ENCODE results near the gene ZKSCAN5. TPM values are rescaled to one million over a fixed set of nuclear protein-coding genes. Genes with fewer than 3 reads are reported as not detected.
A peak's percentile ranks its signal among the peaks of the same experiment; 100 is the strongest.

Gene ZKSCAN5
- 15.5 and 16.0 TPM in 2 replicates for total RNA-seq (2014; rRNA removed; shearing (Covaris generic))
- 8.5 and 9.8 TPM in 2 replicates for polyA plus RNA-seq (2015; cell fraction: cytosol; rRNA removed)
- 10.0 and 11.4 TPM in 2 replicates for polyA plus RNA-seq (2015; cell fraction: nucleus; rRNA removed)

DNA sequence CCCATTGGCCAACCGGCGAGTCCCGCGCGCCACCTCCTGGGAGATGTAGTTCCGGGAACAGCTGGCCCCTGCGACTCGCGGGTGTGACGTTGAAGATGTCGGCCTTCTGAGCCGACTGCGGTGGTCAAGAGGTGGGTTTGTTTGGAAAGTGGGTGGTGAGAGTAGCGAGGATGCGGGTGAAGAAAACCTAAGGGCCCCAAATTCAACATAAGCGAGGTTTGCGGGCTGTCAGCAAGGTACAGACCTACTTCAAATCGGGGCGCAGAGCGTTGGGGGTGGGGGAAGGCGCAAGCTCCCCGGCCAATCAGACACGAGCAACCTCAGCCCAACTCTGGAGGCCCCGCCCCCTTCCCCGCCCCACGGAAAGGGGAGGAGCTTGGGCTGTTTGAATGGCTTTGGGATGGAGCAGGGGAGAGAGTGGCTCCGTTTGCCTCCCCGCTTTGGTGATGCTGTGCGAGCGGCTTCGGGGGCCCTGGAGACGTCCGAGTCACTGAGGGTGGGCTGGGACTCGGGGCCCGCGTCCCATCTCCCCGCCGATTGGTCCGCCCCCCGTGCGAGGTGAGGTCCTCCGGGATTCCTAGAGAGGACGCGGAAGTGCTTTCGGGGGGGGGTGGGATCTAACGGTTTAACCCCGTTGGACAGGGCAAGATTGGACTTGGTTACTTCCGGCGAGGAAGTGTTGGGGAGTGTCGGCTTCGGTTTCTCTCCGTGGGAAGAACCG is at the start of gene ZKSCAN5:
Gene ZKSCAN5 (plus strand): TSS at position 60 of the 721 bp plus-strand sequence. CDS start 1,383 bp downstream, outside the sequence.
- DNase-seq (ENCODE audit: low read depth), result peak; percentile 96

DNA sequence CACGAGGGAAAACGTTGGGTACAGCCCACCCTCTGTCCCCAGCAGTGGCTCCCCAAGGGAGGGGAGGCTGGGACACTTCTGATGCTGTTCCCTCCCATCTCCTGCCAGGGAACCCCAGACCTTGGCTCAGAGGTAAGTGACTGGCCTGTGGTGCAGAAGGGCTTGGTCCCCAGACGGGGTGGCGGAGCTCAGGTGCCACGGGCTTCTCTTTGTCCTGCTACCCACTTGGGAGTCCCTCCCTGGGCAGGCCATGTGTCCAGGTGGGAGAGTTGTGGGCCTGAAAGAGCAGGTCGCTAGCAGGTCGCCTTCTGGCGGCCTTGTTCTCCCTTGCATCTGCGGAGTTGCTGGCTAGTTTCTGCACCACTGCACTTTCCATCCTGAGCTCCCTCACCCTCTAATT is 48.6 kb upstream of the ZKSCAN5 start:
- no peak for DNase-seq (ENCODE audit: low read depth)

DNA sequence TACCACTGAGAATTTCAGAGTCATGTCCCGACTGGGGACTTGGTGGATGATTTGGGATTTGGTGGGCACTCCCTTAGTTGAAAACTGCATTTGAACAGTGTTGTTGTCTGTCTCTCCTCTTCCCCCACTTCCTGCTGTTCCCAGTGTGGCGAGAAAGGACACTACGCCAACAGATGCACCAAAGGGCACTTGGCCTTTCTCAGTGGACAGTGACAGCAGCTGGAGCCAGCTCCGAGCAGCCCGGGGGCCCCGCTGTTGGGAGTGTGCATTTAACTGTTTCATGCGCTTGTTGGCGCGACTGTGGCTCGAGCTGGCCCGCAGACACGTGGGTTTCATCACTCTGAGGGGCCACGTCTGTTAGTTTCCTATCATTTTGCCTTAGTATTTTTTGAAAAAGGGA is 48.2 kb upstream of the ZKSCAN5 start:
- no peak for DNase-seq (ENCODE audit: low read depth)

DNA sequence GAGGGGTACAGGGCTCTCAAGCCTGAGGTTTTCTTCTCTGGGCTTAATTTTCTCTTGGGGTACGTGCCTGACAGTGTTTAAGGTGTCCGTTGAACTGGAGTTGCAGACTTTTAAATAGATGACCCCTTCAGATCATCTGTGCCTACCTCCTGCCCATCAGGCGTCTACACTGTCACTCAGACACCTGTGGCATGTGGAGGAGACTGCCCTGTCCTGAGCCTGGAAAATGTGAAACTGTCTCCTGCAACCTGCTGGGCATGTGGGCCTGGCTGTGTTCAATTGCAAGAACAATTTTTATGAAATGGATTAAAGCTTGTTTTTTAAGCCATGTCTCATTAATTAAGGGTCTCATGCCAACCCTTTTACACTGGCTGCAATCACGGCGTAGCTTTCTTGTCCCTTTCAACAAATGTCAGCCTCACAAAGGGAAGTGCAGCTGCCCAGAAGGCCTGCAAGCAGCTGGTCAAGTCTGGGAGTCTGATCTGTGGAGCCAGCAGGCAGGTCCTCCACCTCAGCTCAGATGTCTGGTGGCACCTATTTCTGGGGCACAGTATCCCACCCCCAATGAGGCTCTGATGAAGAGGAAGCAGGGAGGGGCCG is 47.3 kb upstream of the ZKSCAN5 start:
- no peak for DNase-seq (ENCODE audit: low read depth)

DNA sequence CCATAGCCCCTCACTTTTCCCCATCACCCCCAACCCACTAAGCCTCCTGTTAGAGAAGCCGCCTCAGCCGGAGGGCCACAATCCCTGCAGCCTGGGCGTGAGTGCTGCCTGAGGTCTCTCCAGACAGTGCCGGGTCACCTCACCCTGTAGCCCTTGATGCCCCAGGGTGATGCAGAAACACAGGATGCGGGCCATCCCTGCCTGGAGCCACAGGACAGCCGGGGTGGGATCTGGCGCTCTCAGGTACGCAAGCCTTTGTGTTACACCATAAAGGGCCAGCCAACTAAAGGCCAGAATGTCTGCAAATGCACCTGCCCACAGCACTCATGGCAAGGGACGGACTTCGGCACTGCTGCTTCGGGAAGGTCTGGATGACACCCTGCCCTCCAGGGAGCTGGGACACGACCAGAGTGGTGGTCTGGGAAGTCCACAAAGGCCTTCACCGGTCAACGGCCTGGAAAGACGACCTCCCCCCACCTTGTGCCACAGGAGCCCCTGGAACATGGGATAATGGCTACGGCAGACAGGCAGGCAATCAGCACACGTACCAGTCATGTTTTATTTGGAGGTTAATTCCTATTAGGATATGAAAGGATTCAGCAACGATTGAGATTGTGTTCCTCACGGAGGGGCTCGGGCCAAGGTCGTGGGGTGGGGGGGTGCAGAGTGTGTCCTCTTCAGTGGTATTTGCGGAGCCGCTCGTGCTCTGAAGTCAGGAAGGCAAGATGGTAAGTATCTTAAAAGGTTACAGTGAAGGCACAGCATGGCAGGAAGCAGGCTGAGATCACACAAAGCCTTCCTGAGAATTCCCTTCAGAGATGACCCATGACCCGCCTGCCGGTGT is 46.6 kb upstream of the ZKSCAN5 start:
- DNase-seq (ENCODE audit: low read depth), result no peak

DNA sequence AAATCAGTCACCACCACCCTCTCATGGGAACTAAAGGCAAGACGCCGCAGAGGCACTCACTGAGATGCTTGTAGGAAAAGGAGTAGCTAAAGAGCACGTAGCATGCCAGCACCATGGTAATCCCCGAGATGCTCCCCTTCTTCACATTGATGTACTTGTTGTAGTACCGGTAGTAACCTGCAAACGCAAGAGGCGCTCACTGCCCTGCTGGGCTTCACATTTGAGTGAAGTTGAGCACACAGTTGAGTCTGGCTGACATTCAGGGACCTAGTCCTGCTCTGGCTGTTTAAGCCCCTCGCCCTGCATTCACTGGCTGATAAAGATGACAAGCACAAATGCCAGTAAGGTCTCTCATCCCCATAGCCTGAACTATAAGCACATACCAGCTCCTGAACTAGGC is 45.4 kb upstream of the ZKSCAN5 start:
- no peak for DNase-seq (ENCODE audit: low read depth)

DNA sequence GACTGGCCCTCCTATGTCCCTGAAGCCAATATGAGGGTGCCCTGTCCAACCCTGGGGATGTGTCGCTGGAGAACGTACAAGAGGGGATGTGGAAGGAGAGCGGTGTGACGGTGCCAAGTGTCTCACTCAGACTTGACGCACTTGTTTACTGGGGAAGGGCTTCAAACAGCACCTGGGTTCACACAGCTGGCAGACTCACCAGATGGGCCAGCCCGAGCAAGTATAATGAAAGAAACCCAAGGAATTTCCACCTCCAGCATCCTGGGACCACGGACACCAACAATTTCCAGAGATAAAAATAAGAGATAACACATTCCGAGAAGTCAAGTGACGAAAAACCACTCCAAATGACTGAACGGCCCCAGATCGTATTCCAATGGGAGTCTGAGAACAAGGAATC is 43.8 kb upstream of the ZKSCAN5 start:
- no peak for DNase-seq (ENCODE audit: low read depth)

DNA sequence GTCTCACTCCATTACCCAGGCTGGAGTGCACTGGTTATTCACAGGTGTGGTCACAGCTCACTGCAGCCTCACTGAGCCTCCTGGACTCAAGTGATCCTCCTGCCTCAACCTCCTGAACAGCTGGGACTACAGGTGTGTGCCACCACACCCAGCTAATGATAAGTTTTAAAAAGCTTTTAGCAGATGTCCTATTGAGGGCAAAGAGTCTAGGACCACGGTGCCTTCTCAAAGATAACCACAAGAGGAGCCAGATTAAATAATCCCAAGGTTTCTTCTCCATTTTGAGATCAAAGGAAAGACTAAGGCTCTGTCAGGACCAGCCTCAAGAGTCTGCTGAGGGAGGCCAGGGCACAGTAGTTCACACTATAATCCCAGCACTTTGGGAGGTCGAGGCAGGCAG is 43.2 kb upstream of the ZKSCAN5 start:
- no peak for DNase-seq (ENCODE audit: low read depth)

DNA sequence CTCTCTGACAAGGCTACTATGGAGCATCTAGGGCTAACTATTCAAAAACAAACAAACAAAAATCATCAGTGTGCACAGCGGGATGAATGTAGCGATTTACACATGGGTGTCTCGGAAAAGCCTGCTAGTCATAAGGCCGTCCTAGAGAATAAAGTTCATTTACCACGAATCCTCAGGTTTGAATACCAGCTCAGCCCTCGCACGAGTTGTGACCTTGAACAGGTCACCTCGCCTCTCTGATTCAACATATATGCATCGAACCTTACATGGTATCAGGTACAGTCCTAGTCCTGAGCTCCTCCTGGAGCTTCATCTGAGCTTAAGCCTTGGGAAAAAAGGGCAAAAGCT is 39.1 kb upstream of the ZKSCAN5 start:
- no peak for DNase-seq (ENCODE audit: low read depth)

DNA sequence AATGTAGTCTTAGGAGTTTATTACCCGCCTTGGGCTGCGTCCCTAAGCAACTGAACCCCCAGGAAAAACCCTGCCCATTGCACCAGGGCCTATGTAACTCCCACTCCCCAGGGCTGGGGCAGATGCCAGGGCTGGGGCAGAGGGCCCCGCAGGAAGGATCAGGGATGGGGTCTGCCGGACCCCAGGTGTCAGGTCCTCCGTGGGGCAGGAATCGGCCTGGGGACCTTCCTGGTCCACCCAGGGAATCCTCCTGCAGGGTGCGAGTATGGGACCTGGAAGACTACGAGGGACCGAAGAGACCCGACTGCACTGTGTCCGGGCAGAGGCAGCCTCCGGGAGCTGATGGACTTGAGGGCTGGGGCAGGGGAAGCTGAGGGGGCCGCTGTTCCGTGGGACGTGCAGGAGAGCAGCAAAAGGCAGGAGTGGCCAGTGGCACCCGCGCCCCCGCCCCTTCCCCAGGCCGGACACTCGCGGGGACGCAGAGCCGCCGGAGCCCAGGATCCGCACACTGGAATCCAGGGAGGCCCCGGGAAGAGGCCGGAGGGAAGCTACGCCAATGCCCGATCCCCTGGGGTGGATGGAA is 36.0 kb upstream of the ZKSCAN5 start:
- DNase-seq (ENCODE audit: low read depth), result no peak

DNA sequence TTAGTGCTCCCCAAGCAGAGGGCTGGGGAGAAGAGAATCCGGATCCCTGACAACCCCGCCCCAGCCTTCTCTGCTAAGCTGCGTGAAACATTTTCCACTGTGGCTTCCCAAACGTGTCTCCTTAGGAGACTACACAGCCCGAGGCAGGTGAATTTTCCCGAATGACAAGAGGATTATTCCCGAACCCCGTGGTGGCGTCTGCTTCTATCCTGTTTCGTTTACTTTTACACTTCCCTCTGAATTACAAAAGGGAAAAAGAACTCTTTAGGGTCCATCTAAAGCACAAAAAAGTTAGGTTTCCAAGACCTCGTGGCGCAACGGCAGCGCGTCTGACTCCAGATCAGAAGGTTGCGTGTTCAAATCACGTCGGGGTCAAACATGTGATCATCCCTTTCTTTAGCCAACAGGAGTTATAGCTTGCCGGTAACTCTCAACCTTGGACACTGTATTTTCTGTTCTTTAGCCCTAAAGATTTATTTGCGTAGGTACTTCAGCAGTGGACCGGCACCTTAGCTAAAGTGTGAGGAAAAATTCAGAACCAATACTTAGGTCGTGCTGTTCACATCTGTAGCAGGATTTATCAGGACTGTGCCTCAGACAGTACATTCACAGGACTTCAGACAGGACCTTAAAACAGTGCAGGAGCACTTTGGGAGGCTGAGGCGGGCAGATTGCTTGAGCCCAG is 34.9 kb upstream of the ZKSCAN5 start:
- peak; percentile 54 for DNase-seq (ENCODE audit: low read depth)

DNA sequence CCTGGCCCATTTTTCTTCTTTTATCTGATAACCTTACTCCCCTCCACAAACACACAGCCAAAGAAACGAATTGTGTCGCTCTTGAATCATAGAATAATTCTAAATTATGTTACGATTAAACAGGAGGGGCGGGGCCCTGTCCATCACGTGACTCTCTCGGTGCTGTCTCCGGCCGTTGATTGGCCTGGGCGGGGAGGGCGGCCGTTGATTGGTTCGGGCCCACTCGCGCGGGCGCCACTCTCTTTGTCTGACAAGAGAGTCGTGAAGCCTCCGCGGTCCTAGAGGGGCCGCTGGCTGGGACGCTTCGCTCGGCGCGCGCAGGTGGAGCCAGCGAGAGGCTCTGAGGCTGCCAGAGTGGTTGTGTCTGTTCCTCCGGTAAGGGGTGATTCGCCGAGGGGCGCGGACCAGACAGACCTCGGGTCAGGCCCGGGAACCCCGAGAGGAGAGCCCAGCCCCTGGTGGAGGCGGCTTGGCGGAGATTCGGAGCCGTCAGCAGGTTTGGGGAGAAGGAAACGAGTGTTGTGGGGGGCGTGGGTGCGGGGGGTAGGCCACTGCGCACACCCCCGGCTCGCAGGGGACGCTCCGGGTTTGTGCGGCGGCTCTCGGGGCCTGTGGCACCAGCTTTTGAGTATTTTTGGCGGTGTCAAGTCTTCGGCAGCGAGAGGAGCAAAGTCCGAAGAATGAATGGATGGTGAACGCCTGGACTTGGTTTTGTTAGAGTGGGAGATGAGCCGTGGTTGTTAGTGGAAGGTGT is 31.7 kb upstream of the ZKSCAN5 start, which contains the start of gene ZNF789:
Gene ZNF789 (plus strand): TSS at position 330 of the 754 bp plus-strand sequence. CDS start 3,567 bp downstream, outside the sequence.
- DNase-seq (ENCODE audit: low read depth), result peak; percentile 96

DNA sequence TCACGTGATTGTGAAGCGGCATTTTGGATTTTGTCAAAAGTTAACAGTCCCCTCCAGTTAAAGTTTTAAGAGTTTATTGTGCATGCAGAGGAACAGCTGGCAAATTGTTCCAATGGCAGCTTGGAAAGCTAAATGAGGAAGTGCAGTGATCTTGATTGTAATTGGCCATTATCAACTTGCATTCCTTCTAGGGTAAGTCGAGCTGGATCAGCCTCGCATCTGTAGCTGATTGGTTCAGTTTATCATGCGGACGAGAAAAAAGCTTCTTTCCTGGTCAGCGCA is 31.2 kb upstream of the ZKSCAN5 start:
- peak; percentile 52 for DNase-seq (ENCODE audit: low read depth)

DNA sequence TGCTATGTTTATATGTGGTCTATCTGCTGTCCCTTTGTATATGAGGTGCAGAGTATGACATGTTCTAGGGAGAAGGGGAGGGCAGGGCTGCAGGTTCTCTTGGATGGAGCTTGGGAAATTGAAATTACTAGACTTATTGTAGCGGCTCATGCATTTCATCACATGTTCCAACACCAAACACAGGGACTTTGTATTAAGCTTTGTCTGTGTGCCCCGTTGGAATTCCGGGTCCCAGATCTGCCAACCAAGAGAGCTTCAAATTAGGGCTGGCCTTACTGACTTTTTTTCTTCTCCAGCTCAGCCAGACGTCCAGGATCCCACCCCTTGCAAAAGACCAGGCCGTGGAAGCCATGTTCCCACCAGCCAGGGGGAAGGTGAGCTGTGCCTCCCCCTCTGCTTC is 28.4 kb upstream of the ZKSCAN5 start:
- no peak for DNase-seq (ENCODE audit: low read depth)

DNA sequence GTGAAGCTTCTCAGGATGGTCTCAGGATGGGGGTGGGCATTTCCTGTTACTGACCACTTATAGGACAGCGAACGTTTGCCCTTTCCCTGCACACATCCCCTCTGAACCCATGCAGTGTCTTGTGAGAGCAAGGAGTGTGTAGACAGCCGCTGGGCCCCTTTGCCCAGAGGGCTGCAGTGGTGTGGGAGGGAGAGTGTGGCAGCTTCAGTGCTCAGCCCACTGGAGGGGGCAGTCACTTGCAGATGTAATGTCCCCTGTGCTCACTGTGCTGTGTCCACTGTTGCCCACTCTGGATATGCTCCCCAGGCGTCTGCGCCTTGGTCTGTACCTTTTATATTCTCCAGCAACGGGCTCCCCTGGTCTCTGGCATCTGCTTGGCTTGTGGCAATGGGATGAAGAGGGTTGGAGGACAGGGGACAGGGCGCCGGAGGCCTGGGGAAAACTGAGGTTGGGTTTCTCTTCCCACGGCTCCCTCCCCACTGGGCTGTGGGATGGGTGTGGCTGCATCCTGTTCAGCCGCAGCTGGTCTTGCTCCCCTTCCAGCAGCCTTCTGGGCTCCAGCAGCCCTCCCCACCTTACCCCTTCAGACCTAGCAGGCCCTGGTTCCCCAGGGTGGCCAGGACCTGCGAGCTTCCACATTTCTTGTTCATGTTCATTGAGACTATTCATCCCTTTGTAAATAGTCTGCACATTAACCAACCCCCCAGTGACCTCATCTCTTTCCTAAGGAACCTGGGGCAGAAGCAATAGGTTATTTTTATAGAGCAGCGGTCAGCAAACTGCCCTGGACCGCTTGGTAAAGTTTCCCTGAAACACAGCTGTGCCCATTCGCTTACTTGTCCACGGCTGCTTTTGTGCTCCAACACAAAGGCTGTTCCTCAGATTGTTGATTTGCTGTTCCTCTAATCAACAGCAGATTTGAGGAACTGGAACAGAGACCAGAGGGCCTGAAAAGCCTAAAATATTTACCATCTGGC is 25.7 kb upstream of the ZKSCAN5 start:
- DNase-seq (ENCODE audit: low read depth), result no peak

DNA sequence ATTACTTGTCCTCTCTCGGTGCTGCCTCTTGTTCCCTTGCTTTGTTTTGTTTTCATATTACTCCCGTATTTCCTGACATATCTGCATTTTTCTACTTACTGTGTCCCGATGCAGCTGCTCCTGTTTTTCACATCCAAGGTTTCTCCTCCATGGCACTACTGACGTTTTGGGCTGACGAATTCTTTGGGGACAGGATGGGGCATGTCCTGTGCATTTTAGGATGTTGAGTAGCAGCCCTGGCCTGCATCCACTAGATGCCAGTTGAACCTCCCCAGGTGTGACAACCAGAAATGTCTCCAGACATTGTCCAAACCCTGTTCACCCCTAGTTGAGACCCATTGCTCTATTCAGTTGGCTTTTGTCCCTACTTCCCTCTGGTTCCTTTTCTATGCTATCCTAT is 19.4 kb upstream of the ZKSCAN5 start:
- no peak for DNase-seq (ENCODE audit: low read depth)

DNA sequence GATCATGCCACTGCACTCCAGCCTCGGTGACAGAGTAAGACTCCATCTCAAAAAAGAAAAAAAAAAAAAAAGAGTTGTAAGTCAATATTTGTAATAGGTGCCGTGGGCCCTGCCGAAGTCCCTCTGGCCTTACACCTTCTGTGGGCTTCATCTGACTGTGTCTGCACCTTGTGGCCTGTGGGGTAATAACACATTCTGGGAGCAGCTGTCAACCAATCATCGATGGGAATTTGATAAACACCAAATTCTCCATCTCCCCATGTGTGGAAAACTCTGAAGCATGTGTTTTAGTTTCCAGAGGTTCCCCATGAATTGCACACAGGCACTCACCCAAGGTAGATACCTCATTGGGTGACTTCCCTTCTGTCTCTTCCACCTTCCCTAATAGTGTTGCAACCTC is 15.2 kb upstream of the ZKSCAN5 start:
- no peak for DNase-seq (ENCODE audit: low read depth)

DNA sequence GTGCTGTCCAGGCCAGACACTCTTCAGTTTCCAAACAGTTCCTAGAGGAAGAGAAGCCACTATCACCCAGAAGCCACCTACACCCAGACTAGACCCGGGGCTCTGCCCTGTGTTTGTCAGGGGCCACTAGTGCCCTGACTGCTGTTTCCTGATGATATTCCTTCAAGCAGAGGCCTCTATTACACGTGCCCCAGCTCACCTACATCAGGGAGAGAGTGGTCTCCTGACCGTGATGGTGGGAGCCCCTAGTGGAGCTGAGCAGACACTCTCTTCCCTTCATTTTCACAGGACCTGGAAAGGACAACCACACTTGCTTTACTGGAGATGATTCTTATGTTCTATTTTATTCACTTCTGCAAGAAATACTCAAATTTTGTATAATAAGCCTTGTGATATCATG is 13.6 kb upstream of the ZKSCAN5 start:
- DNase-seq (ENCODE audit: low read depth), result no peak

DNA sequence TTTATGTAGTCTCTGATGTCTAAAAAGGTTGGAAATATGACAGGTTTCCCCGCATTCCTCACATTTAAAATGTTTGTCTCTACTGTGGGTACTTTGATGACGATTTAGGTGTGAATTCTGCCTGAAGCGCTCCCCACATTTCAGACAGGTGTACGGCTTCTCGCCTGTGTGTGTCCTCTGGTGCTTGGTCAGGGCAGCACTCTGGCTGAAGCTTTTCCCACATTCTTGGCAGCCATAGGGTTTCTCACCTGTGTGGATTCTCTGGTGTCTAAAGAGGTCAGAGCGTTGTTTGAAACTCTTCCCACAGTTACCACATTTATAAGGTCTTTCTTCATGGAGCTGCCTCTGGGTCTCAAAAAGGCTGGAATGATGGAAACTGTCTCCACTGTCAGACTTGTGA is 10.6 kb upstream of the ZKSCAN5 start:
- DNase-seq (ENCODE audit: low read depth), result no peak

All from HT1080 (cell line).